HEK293 (cell line): Measurements from ENCODE around the gene ALOXE3.
"Not testable (repeated sequence)": the region's sequence is repeated elsewhere in the genome, so short reads cannot be mapped to it uniquely, and the experiment has no call there.

Source experiments
- CTCF ChIA-PET: fragments of 350-600 bp; formaldehyde crosslinking; extraction: SDS; loops from one replicate; lab custom pipeline; 2021; ENCODE audit warnings: antibody characterized with exemption; lab: Yijun Ruan, JAX
- POLR2A ChIA-PET: fragments of 300-600 bp; formaldehyde crosslinking; extraction: SDS; loops from one replicate; lab custom pipeline; 2020; ENCODE audit warnings: antibody characterized with exemption, inconsistent platforms; lab: Yijun Ruan, JAX
- H3K27ac ChIP-seq: fragments of 200-500 bp; sonication (Bioruptor generic); 2 replicates; pipeline ENCODE4 v1.5.1; 2014; ENCODE audit warnings: low read depth, low read length, control low read depth, inconsistent platforms; ENCODE audit errors: extremely low read depth
- H3K36me3 ChIP-seq, 2 experiments: fragments of 200-500 bp in 1 of 2; sonication (Bioruptor generic) in 1 of 2; 1 replicate in 1 of 2; 2 replicates in 1 of 2; pipeline ENCODE4 v1.5.1; 2014 to 2017; ENCODE audit warnings: inconsistent platforms in 2 of 2, low read length in 2 of 2; ENCODE audit not compliant: control insufficient read depth in 2 of 2, insufficient read depth in 1 of 2
- H3K4me1 ChIP-seq: fragments of 200-500 bp; sonication (Bioruptor generic); 2 replicates; pipeline ENCODE4 v1.5.1; 2014; ENCODE audit warnings: mild to moderate bottlenecking, low read length, inconsistent platforms; ENCODE audit not compliant: control insufficient read depth, insufficient read depth
- H3K4me3 ChIP-seq: 2 replicates; pipeline ENCODE4 v1.5.1; 2011; ENCODE audit warnings: low read depth, mild to moderate bottlenecking, control low read depth, low read length, moderate library complexity
- H3K9me3 ChIP-seq: fragments of 200-500 bp; sonication (Bioruptor generic); 2 replicates; pipeline ENCODE4 v1.5.1; 2014; ENCODE audit warnings: low read depth, low read length, inconsistent platforms; ENCODE audit not compliant: control insufficient read depth, insufficient read depth
- EGR2 ChIP-seq: fragments of 450-650 bp; formaldehyde crosslinking; IDR thresholded peaks from 2 replicates; pipeline ENCODE4 v1.5.1; 2016; ENCODE audit warnings: low read depth, missing biosample characterization, missing genetic modification characterization
- GFI1B ChIP-seq: fragments of 450-650 bp; formaldehyde crosslinking; IDR thresholded peaks from 2 replicates; pipeline ENCODE4 v1.5.1; 2016; ENCODE audit warnings: missing biosample characterization, missing genetic modification characterization
- IKZF3 ChIP-seq: fragments of 450-650 bp; IDR thresholded peaks from 2 replicates; pipeline ENCODE4 v1.5.0; 2018; ENCODE audit warnings: missing biosample characterization, mild to moderate bottlenecking, missing genetic modification characterization, moderate library complexity
- OVOL3 ChIP-seq: fragments of 450-650 bp; formaldehyde crosslinking; IDR thresholded peaks from 2 replicates; pipeline ENCODE4 v1.5.1; 2016; ENCODE audit warnings: missing biosample characterization, missing genetic modification characterization
- RBAK ChIP-seq: fragments of 450-650 bp; formaldehyde crosslinking; IDR thresholded peaks from 2 replicates; pipeline ENCODE4 v1.5.1; 2016; ENCODE audit warnings: missing biosample characterization, missing genetic modification characterization
- ZNF24 ChIP-seq: fragments of 450-650 bp; formaldehyde crosslinking; IDR thresholded peaks from 2 replicates; pipeline ENCODE4 v1.5.1; 2016; ENCODE audit warnings: missing biosample characterization, missing genetic modification characterization
- ZNF311 ChIP-seq: fragments of 450-650 bp; formaldehyde crosslinking; IDR thresholded peaks from 2 replicates; pipeline ENCODE4 v1.5.1; 2017; ENCODE audit warnings: missing biosample characterization, missing genetic modification characterization, borderline replicate concordance
- ZNF404 ChIP-seq: fragments of 450-650 bp; formaldehyde crosslinking; IDR thresholded peaks from 2 replicates; pipeline ENCODE4 v1.5.1; 2017; ENCODE audit warnings: missing biosample characterization, missing genetic modification characterization
- ZNF677 ChIP-seq: fragments of 450-650 bp; IDR thresholded peaks from 2 replicates; pipeline ENCODE4 v1.5.0; 2018; ENCODE audit warnings: missing biosample characterization, mild to moderate bottlenecking, missing genetic modification characterization, moderate library complexity
- ZNF792 ChIP-seq: fragments of 450-650 bp; formaldehyde crosslinking; IDR thresholded peaks from 2 replicates; pipeline ENCODE4 v1.5.1; 2016; ENCODE audit warnings: missing biosample characterization, missing genetic modification characterization
- TF ChIP-seq, protein P1 (sequence below): IDR thresholded peaks from 2 replicates; pipeline ENCODE4 v1.6.1; 2011; ENCODE audit warnings: mild to moderate bottlenecking, low read depth, low read length, borderline replicate concordance
- TF ChIP-seq, protein P2 (sequence below): fragments of 450-650 bp; formaldehyde crosslinking; IDR thresholded peaks from 2 replicates; pipeline ENCODE4 v1.5.1; 2016; ENCODE audit warnings: missing biosample characterization, missing genetic modification characterization
- TF ChIP-seq, protein P3 (sequence below): fragments of 450-650 bp; formaldehyde crosslinking; IDR thresholded peaks from 2 replicates; pipeline ENCODE4 v1.5.1; 2016; ENCODE audit warnings: missing biosample characterization, missing genetic modification characterization
- TF ChIP-seq, protein P4 (sequence below): fragments of 450-650 bp; formaldehyde crosslinking; IDR thresholded peaks from 2 replicates; pipeline ENCODE4 v1.5.1; 2016; ENCODE audit warnings: missing biosample characterization, missing genetic modification characterization, borderline replicate concordance
- TF ChIP-seq, protein P5 (sequence below): fragments of 450-650 bp; formaldehyde crosslinking; IDR thresholded peaks from 2 replicates; pipeline ENCODE4 v1.5.1; 2017; ENCODE audit warnings: missing biosample characterization, missing genetic modification characterization

ALOXE3 gene

DNA sequence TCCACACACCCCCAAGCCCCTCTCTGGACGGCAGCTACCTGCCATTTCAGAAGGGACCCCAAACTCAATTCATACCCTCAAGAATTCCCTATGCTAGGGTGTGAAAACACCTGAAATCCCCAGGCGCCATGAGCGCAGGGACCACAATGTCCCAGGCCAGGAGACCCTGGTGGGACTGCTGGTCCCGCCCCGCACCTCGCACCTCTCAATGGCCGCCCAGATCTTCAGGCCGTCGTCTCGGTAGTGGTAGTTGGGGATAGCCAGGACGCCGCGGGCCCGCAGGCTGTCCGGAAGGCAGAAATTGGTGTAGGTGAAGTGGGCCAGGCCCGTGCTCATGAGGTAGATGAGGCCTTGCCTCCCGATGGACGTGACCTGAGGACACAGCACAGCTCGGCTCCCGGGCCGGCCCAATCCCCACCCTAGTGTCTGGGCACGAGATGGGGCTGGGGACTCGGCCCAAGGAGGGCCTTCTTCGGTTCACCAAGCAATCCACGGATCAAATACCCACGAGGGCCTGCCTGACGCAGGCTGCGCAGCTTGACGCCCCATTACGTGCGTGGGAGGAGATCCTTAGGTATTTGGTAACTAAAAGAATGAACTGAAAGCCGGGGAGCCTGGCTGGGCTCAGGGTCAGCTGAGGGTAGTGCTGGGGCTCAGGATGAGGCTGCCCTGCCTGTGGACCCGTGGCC lies 9.2 kb downstream of the ALOXE3 start:
- ChIA-PET POLR2A (interaction anchor here (0.5 kb wide), 2 partner anchors 10 to 49 kb away, joined by 3 to 4 read pairs; no protein-coding TSS in a partner anchor), CTCF (interaction anchor here (0.5 to 16.9 kb wide), 11 partner anchors 8 to 232 kb away, joined by 3 to 561 read pairs (median 5); partner anchors contain the start of genes ALOX12B and ALOXE3)
- H3K4me3 ChIP-seq = no peak overlapping the region
- no peaks in the 10 kb centered on the region for H3K36me3 ChIP-seq
- TF ChIP-seq, protein P1, sequence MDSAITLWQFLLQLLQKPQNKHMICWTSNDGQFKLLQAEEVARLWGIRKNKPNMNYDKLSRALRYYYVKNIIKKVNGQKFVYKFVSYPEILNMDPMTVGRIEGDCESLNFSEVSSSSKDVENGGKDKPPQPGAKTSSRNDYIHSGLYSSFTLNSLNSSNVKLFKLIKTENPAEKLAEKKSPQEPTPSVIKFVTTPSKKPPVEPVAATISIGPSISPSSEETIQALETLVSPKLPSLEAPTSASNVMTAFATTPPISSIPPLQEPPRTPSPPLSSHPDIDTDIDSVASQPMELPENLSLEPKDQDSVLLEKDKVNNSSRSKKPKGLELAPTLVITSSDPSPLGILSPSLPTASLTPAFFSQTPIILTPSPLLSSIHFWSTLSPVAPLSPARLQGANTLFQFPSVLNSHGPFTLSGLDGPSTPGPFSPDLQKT = no peak
- TF ChIP-seq, protein P2, sequence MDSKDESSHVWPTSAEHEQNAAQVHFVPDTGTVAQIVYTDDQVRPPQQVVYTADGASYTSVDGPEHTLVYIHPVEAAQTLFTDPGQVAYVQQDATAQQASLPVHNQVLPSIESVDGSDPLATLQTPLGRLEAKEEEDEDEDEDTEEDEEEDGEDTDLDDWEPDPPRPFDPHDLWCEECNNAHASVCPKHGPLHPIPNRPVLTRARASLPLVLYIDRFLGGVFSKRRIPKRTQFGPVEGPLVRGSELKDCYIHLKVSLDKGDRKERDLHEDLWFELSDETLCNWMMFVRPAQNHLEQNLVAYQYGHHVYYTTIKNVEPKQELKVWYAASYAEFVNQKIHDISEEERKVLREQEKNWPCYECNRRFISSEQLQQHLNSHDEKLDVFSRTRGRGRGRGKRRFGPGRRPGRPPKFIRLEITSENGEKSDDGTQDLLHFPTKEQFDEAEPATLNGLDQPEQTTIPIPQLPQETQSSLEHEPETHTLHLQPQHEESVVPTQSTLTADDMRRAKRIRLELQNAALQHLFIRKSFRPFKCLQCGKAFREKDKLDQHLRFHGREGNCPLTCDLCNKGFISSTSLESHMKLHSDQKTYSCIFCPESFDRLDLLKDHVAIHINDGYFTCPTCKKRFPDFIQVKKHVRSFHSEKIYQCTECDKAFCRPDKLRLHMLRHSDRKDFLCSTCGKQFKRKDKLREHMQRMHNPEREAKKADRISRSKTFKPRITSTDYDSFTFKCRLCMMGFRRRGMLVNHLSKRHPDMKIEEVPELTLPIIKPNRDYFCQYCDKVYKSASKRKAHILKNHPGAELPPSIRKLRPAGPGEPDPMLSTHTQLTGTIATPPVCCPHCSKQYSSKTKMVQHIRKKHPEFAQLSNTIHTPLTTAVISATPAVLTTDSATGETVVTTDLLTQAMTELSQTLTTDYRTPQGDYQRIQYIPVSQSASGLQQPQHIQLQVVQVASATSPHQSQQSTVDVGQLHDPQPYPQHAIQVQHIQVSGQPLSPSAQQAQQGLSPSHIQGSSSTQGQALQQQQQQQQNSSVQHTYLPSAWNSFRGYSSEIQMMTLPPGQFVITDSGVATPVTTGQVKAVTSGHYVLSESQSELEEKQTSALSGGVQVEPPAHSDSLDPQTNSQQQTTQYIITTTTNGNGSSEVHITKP (tag by site-specific recombination) = no peak
- TF ChIP-seq ZNF311 (no peak), OVOL3 (tag by site-specific recombination) (no peak), RBAK (tag by site-specific recombination) (no peak), ZNF404 (no peak), ZNF792 (tag by site-specific recombination) (no peak), ZNF677 (tag by site-specific recombination) (no peak), EGR2 (tag by site-specific recombination) (no peak), IKZF3 (tag by site-specific recombination) (no peak), GFI1B (tag by site-specific recombination) (no peak), ZNF24 (tag by site-specific recombination) (no peak)
- TF ChIP-seq, protein P3, sequence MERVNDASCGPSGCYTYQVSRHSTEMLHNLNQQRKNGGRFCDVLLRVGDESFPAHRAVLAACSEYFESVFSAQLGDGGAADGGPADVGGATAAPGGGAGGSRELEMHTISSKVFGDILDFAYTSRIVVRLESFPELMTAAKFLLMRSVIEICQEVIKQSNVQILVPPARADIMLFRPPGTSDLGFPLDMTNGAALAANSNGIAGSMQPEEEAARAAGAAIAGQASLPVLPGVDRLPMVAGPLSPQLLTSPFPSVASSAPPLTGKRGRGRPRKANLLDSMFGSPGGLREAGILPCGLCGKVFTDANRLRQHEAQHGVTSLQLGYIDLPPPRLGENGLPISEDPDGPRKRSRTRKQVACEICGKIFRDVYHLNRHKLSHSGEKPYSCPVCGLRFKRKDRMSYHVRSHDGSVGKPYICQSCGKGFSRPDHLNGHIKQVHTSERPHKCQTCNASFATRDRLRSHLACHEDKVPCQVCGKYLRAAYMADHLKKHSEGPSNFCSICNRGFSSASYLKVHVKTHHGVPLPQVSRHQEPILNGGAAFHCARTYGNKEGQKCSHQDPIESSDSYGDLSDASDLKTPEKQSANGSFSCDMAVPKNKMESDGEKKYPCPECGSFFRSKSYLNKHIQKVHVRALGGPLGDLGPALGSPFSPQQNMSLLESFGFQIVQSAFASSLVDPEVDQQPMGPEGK (tag by site-specific recombination) = no peak
- TF ChIP-seq, protein P4, sequence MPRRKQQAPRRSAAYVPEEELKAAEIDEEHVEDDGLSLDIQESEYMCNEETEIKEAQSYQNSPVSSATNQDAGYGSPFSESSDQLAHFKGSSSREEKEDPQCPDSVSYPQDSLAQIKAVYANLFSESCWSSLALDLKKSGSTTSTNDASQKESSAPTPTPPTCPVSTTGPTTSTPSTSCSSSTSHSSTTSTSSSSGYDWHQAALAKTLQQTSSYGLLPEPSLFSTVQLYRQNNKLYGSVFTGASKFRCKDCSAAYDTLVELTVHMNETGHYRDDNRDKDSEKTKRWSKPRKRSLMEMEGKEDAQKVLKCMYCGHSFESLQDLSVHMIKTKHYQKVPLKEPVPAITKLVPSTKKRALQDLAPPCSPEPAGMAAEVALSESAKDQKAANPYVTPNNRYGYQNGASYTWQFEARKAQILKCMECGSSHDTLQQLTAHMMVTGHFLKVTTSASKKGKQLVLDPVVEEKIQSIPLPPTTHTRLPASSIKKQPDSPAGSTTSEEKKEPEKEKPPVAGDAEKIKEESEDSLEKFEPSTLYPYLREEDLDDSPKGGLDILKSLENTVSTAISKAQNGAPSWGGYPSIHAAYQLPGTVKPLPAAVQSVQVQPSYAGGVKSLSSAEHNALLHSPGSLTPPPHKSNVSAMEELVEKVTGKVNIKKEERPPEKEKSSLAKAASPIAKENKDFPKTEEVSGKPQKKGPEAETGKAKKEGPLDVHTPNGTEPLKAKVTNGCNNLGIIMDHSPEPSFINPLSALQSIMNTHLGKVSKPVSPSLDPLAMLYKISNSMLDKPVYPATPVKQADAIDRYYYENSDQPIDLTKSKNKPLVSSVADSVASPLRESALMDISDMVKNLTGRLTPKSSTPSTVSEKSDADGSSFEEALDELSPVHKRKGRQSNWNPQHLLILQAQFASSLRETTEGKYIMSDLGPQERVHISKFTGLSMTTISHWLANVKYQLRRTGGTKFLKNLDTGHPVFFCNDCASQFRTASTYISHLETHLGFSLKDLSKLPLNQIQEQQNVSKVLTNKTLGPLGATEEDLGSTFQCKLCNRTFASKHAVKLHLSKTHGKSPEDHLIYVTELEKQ (tag by site-specific recombination) = no peak
- TF ChIP-seq, protein P5, sequence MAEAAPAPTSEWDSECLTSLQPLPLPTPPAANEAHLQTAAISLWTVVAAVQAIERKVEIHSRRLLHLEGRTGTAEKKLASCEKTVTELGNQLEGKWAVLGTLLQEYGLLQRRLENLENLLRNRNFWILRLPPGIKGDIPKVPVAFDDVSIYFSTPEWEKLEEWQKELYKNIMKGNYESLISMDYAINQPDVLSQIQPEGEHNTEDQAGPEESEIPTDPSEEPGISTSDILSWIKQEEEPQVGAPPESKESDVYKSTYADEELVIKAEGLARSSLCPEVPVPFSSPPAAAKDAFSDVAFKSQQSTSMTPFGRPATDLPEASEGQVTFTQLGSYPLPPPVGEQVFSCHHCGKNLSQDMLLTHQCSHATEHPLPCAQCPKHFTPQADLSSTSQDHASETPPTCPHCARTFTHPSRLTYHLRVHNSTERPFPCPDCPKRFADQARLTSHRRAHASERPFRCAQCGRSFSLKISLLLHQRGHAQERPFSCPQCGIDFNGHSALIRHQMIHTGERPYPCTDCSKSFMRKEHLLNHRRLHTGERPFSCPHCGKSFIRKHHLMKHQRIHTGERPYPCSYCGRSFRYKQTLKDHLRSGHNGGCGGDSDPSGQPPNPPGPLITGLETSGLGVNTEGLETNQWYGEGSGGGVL (tag by site-specific recombination) = no peak
- H3K4me1 ChIP-seq = no peaks in the 10 kb centered on the region
- no peak overlapping the region for H3K27ac ChIP-seq
- no peaks in the 10 kb centered on the region for H3K9me3 ChIP-seq

DNA sequence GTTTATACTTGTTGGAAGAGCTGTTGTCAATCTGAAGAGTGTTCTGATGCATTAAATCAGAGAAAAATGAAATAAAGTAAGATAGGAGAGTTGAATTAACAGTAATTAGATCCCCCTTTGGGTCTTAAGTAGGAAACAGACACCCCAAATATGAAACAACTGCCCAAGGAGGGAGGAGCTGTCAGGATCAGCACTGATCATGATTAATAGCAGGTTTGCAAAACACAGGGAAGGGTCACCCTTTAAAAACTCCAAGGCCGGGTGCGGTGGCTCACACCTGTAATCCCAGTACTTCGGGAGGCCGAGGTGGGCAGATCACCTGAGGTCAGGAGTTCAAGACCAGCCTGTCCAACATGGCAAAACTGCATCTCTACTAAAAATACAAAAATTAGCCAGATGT lies 11.3 kb downstream of the ALOXE3 start:
- H3K9me3 ChIP-seq, POLR2A ChIA-PET, H3K4me1 ChIP-seq, H3K27ac ChIP-seq, H3K36me3 ChIP-seq, H3K4me3 ChIP-seq: not testable (repeated sequence)
- CTCF ChIA-PET = interaction anchor here (0.7 to 16.9 kb wide), 7 partner anchors 9 to 496 kb away, joined by 3 to 561 read pairs (median 5); partner anchors contain the start of genes ALOX12B and ALOXE3
